Measurements from ENCODE around the gene UBXN2A. TPM values are rescaled to one million over a fixed set of nuclear protein-coding genes. Genes with fewer than 3 reads are reported as not detected.
"Not testable (repeated sequence)": the region's sequence is repeated elsewhere in the genome, so short reads cannot be mapped to it uniquely, and the experiment has no call there.

The UBXN2A gene
- total and polyA plus RNA-seq, 2 experiments from 2014 or later: 17.2 to 18.0 TPM

DNA sequence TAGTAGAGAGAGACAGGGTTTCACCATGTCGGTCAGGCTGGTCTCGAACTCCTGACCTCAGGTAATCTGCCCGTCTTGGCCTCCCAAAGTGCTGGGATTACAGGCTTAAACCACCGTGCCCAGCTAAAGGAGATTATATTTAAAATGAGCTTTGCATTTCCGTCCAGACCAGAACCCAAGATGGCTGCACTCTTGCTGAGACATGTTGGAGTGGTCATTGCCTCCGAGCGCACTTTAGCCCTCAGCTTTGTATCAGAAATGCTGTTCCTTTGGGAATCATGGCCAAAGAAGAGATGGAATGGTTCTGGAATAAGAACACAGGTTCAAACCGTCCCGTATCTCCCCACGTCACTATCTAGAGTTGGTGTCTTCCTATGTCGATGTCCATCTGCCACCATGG lies 3.4 kb downstream of the UBXN2A start:
- Histone ChIP-seq H3F3A (ENCODE audit: insufficient read depth) (peaks cover 9% of the 10 kb centered on the region; the same call in 1 of the 2 replicates), H3K27ac (no peak overlapping the region), H3K4me2 (ENCODE audit: unreplicated experiment) (no peak overlapping the region), H3K9me3 (ENCODE audit: low read depth) (no peaks in the 10 kb centered on the region), H3K9ac (no peak overlapping the region), H3K79me2 (ENCODE audit: insufficient read depth) (peaks cover 78% of the 10 kb centered on the region), H4K20me1 (ENCODE audit: insufficient read depth) (no peaks in the 10 kb centered on the region), H3K4me1 (ENCODE audit: insufficient read depth) (peaks cover 7% of the 10 kb centered on the region; the same call in 1 of the 2 replicates), H3K9me2 (ENCODE audit: insufficient read depth) (no peaks in the 10 kb centered on the region), H3K27me3 (replicated peaks; ENCODE audit: insufficient read depth) (no peaks in the 10 kb centered on the region), H3K4me3 (no peak overlapping the region), H3K36me3 (ENCODE audit: low read depth) (no peaks in the 10 kb centered on the region), H2AFZ (no peak overlapping the region)
- in situ Hi-C loops (cut with MboI): no loop called here
- WGBS, 2 experiments (ENCODE audit: low coverage in 1 of 2, low lambda C conversion rate in 2 of 2, missing lambda C conversion rate in 2 of 2): 97 to 99% methylated on average over 11 of the region's 11 CpGs
- TF ChIP-seq EZH2 (IDR thresholded peaks at IDR 0.05; ENCODE audit: insufficient read depth, poor library complexity, severe bottlenecking) (no peak), EZH2phosphoT487 (IDR thresholded peaks at IDR 0.05; ENCODE audit: insufficient read depth, low read depth) (no peak)
- no peak for DNase-seq

DNA sequence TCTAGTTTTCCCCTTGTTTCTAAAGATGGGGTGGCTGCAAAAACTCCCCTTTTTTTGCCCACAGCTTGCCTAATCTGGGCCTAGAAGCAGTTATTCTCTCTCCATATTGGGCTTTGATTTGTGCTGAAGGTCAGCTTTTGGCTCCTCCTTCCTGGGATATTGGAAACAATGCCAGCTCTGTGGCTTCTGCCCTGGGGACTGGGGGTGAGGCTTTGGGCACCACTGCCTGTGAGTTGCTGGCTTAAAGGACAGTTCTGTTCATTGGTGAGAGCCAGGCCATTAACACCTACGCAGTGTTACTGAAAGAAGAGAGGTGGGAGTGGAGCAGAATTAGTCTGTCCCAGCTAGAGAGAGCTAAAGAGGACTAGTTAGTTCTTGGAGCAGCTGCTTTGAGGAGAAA lies 4.3 kb downstream of the UBXN2A start:
- H3K79me2 ChIP-seq (ENCODE audit: insufficient read depth): peaks cover 87% of the 10 kb centered on the region
- H3K27me3 ChIP-seq (replicated peaks; ENCODE audit: insufficient read depth): no peaks in the 10 kb centered on the region
- in situ Hi-C loops (cut with MboI): no loop called here
- H3K9me2 ChIP-seq (ENCODE audit: insufficient read depth): no peaks in the 10 kb centered on the region
- H3K4me2 ChIP-seq (ENCODE audit: unreplicated experiment): no peak overlapping the region
- H3K4me3 ChIP-seq: no peak overlapping the region
- TF ChIP-seq EZH2 (IDR thresholded peaks at IDR 0.05; ENCODE audit: insufficient read depth, poor library complexity, severe bottlenecking) (no peak), EZH2phosphoT487 (IDR thresholded peaks at IDR 0.05; ENCODE audit: insufficient read depth, low read depth) (no peak)
- no peaks in the 10 kb centered on the region for H3K36me3 ChIP-seq (ENCODE audit: low read depth)
- H3F3A ChIP-seq (ENCODE audit: insufficient read depth): peaks cover 5% of the 10 kb centered on the region; the same call in 1 of the 2 replicates
- no peak overlapping the region for H3K9ac ChIP-seq
- H2AFZ ChIP-seq: no peak overlapping the region
- H4K20me1 ChIP-seq (ENCODE audit: insufficient read depth): no peaks in the 10 kb centered on the region
- DNase-seq: no peak
- peaks cover 7% of the 10 kb centered on the region; the same call in 1 of the 2 replicates for H3K4me1 ChIP-seq (ENCODE audit: insufficient read depth)
- H3K9me3 ChIP-seq (ENCODE audit: low read depth): no peaks in the 10 kb centered on the region
- no peak overlapping the region for H3K27ac ChIP-seq
- WGBS, 2 experiments (ENCODE audit: low coverage in 1 of 2, low lambda C conversion rate in 2 of 2, missing lambda C conversion rate in 2 of 2): 97 to 100% methylated on average over 1 of the region's 1 CpG

DNA sequence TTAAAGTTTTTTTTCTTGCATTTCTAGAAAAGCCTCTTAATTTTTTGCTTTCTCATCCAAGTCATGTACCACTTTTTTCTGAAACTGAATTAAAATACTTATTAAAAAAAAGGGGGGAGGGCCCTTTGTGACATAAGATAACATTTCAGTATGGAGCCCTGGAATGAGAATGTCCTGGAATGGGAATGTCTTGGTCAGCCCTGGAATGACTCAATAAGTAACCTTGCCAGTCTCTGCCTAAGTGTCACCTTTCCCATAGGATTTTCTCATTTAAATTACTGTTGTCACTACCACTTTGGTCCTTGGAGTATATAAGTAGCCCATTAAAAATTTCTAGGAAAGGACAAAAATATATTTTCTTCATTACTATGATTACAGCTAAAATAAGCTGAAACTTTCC lies 4.7 kb downstream of the UBXN2A start:
- H3K4me3 ChIP-seq: no peak overlapping the region
- no peaks in the 10 kb centered on the region for H4K20me1 ChIP-seq (ENCODE audit: insufficient read depth)
- in situ Hi-C loops (cut with MboI): no loop called here
- no peak overlapping the region for H3K4me2 ChIP-seq (ENCODE audit: unreplicated experiment)
- TF ChIP-seq EZH2phosphoT487 (IDR thresholded peaks at IDR 0.05; ENCODE audit: insufficient read depth, low read depth) (no peak), EZH2 (IDR thresholded peaks at IDR 0.05; ENCODE audit: insufficient read depth, poor library complexity, severe bottlenecking) (no peak)
- H3K4me1 ChIP-seq (ENCODE audit: insufficient read depth): peaks cover 7% of the 10 kb centered on the region; the same call in 1 of the 2 replicates
- no peaks in the 10 kb centered on the region for H3K9me2 ChIP-seq (ENCODE audit: insufficient read depth)
- no peak overlapping the region for H3K27ac ChIP-seq
- peaks cover 5% of the 10 kb centered on the region; the same call in 1 of the 2 replicates for H3F3A ChIP-seq (ENCODE audit: insufficient read depth)
- H3K79me2 ChIP-seq (ENCODE audit: insufficient read depth): peaks cover 88% of the 10 kb centered on the region
- no peaks in the 10 kb centered on the region for H3K27me3 ChIP-seq (replicated peaks; ENCODE audit: insufficient read depth)
- no peak overlapping the region for H3K9ac ChIP-seq
- H2AFZ ChIP-seq: no peak overlapping the region
- DNase-seq: peak; percentile 27
- H3K9me3 ChIP-seq (ENCODE audit: low read depth): no peaks in the 10 kb centered on the region
- H3K36me3 ChIP-seq (ENCODE audit: low read depth): no peaks in the 10 kb centered on the region

DNA sequence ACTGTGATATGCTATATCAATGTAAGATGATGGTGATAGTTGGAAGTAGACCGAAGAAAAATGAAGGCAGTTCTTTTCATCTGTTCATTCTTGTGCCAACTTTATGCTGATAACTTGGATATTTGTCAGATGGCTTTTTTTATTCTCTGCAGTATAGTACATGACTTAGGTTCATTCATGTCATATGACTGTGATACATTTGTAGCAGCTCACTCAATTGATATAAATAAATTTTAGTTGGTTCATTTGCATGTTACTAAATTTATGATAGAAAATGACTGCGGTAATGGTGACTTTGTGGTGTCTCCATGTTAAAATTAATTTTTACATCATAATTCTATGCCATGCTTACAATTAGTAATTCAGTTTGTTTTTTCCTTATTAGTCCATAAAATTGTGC lies 7.1 kb downstream of the UBXN2A start:
- Histone ChIP-seq H4K20me1 (ENCODE audit: insufficient read depth) (no peaks in the 10 kb centered on the region), H3K4me2 (ENCODE audit: unreplicated experiment) (no peak overlapping the region), H3K9ac (no peak overlapping the region), H3K4me1 (ENCODE audit: insufficient read depth) (peaks cover 7% of the 10 kb centered on the region; the same call in 1 of the 2 replicates), H3K27me3 (replicated peaks; ENCODE audit: insufficient read depth) (no peaks in the 10 kb centered on the region), H3F3A (ENCODE audit: insufficient read depth) (no peaks in the 10 kb centered on the region), H3K9me2 (ENCODE audit: insufficient read depth) (no peaks in the 10 kb centered on the region), H3K79me2 (ENCODE audit: insufficient read depth) (peaks cover 79% of the 10 kb centered on the region), H3K9me3 (ENCODE audit: low read depth) (no peaks in the 10 kb centered on the region), H3K4me3 (no peak overlapping the region), H3K36me3 (ENCODE audit: low read depth) (no peaks in the 10 kb centered on the region), H2AFZ (no peak overlapping the region), H3K27ac (no peak overlapping the region)
- in situ Hi-C loops (cut with MboI): no loop called here
- TF ChIP-seq EZH2 (IDR thresholded peaks at IDR 0.05; ENCODE audit: insufficient read depth, poor library complexity, severe bottlenecking): no peak
- no peak for TF ChIP-seq EZH2phosphoT487 (IDR thresholded peaks at IDR 0.05; ENCODE audit: insufficient read depth, low read depth)
- no peak for DNase-seq
- 96 to 98% methylated on average over 2 of the region's 2 CpGs for WGBS, 2 experiments (ENCODE audit: low coverage in 1 of 2, low lambda C conversion rate in 2 of 2, missing lambda C conversion rate in 2 of 2)

DNA sequence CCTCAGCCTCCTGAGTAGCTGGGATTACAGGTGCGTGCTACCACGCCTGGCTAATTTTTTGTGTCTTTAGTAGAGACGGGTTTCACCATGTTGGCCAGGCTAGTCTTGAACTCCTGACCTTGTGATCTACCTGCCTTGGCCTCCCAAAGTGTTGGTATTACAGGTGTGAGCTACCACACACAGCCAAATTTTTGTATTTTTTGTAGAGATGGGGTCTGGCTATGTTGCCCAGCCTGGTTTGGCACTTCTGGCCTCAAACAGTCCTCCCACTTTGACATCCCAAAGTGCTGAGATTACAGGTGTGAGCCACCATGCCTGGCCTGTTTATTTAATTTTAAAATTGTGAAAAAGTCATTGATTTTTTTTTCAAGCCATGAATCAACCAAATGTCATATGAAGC lies 12.3 kb downstream of the UBXN2A start:
- H3K36me3 ChIP-seq (ENCODE audit: low read depth); H3K4me2 ChIP-seq (ENCODE audit: unreplicated experiment); H3K9me3 ChIP-seq (ENCODE audit: low read depth); H3K4me1 ChIP-seq (ENCODE audit: insufficient read depth); H3K27ac ChIP-seq; H3K4me3 ChIP-seq; H2AFZ ChIP-seq; in situ Hi-C loops (cut with MboI); H3K9me2 ChIP-seq (ENCODE audit: insufficient read depth); DNase-seq; H4K20me1 ChIP-seq (ENCODE audit: insufficient read depth); H3K27me3 ChIP-seq (replicated peaks; ENCODE audit: insufficient read depth); H3F3A ChIP-seq (ENCODE audit: insufficient read depth); H3K9ac ChIP-seq: not testable (repeated sequence)
- 92 to 98% methylated on average over 3 of the region's 3 CpGs for WGBS, 2 experiments (ENCODE audit: low coverage in 1 of 2, low lambda C conversion rate in 2 of 2, missing lambda C conversion rate in 2 of 2)
- H3K79me2 ChIP-seq (ENCODE audit: insufficient read depth): peaks cover 75% of the 10 kb centered on the region

All from GM23248 (cell line).